ENCODE data around the gene DNER. TPM values are rescaled to one million over a fixed set of nuclear protein-coding genes. Genes with fewer than 3 reads are reported as not detected.

DNER gene, protein sequence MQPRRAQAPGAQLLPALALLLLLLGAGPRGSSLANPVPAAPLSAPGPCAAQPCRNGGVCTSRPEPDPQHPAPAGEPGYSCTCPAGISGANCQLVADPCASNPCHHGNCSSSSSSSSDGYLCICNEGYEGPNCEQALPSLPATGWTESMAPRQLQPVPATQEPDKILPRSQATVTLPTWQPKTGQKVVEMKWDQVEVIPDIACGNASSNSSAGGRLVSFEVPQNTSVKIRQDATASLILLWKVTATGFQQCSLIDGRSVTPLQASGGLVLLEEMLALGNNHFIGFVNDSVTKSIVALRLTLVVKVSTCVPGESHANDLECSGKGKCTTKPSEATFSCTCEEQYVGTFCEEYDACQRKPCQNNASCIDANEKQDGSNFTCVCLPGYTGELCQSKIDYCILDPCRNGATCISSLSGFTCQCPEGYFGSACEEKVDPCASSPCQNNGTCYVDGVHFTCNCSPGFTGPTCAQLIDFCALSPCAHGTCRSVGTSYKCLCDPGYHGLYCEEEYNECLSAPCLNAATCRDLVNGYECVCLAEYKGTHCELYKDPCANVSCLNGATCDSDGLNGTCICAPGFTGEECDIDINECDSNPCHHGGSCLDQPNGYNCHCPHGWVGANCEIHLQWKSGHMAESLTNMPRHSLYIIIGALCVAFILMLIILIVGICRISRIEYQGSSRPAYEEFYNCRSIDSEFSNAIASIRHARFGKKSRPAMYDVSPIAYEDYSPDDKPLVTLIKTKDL
- total RNA-seq: 10 to 100 TPM in 1 of 2 donors, under 1 TPM in 1; 0.33 to 20.3 TPM

DNA sequence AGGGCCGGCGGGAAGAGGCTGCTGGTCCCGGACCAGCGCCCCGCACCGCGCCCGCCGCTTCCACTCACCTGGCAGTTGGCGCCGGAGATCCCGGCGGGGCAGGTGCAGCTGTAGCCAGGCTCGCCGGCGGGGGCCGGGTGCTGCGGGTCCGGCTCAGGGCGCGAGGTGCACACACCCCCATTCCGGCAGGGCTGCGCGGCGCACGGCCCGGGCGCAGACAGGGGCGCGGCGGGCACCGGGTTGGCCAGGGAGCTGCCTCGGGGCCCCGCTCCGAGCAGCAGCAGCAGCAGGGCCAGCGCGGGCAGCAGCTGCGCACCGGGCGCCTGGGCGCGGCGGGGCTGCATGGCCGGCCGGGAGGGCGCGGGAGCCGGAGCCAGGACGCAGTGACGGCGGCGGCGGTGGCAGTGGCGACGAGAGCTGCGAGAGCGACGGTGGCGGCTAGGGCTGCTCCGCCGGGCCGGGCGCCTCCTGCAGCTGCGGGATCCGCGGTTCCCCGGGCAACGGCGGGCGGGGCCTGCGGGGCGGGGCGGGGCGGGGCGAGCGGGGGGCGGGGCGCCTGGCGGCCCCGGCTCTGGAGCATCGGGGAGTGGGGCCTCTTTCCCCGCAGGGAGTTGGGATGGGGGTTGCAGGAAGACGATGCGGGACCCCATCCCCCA, at the start of gene DNER:
TSS of gene DNER (minus strand) at position 476 of the 656 bp plus-strand sequence. CDS start at position 344, 132 bp downstream.

Small RNA genes within 50 kb of the gene (small RNA-seq; reads per million reads assigned to genes)
- 0.17 to 0.23 reads per million in 2 donors for gene RNU7-9P

Other genes starting within 250 kb of the DNER start
- gene TRIP12, start 207.5 kb upstream of the DNER start, total RNA-seq: 100 to 1,000 TPM; 189 to 235 TPM
- 1 to 10 TPM; 3.0 to 4.1 TPM for gene FBXO36, start 207.9 kb upstream of the DNER start, total RNA-seq

All from melanocyte of skin (primary cell).